Dermis lymphatic vessel endothelial cell (primary cell): ENCODE data around the gene NUAK1. TPM values are rescaled to one million over a fixed set of nuclear protein-coding genes. Genes with fewer than 3 reads are reported as not detected.

ENCODE experiments used
- total RNA-seq: library from RNA; depleted of rRNA; stranded (reverse); fragments of >200 nt; gene quantifications from 2 replicates; pipeline ENCODE4 v1.2.1, GENCODE V29; 2014

NUAK1 gene
- total RNA-seq, result 26.1 and 72.8 TPM in 2 replicates

DNA sequence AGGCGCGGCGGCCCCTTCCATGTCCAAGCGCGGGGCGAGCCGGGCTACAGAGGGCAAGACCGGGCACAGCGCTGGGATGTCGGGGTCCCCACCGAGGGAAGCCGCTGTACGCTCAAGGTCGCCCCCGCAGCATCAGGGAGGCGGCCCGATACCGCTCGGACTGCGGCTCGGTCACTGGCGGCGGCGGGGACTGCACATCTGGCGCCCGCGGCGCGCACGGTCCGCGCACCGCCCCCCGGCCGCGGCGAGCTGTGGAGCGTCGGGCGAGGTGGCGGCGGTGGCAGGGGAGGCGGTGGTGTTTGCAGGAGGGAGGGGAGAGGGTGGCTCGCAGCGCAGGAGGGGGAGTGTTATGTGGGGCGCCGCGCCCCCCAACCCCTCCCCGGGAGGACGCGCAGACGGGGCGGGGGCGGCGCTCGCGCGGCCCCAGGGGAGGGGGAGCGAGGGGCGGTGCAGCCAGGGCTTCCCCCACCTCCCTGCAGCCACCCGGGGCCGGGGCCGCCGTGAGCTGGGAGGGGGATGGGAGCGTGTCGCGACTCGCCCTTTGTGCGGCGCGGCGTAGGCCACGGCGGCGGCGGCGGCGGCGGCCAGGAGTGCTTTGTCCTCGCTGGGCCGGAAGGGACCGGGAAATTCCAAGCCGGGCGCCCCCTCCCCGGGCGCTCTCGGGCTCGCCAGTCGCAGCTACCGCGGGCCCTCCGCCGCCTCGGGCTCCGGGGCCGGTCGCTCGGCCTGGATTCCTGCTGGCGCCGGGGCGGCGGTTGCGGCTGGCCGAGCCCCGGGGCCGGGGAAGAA is at the start of gene NUAK1:
NUAK1 (minus strand) TSS at position 322 of the 789 bp plus-strand sequence; CDS start at position 21, 301 bp downstream.

Other genes starting within 250 kb of the NUAK1 start
- gene CKAP4, start 109.1 kb upstream of the NUAK1 start, total RNA-seq, result 32.2 and 40.3 TPM in 2 replicates
- 99.7 and 125 TPM in 2 replicates for gene TCP11L2, start 163.8 kb upstream of the NUAK1 start, total RNA-seq
- 6.0 and 9.1 TPM in 2 replicates for gene POLR3B, start 218.8 kb upstream of the NUAK1 start, total RNA-seq